H9 (cell line): ENCODE data around the gene CELF5. TPM values are rescaled to one million over a fixed set of nuclear protein-coding genes. Genes with fewer than 3 reads are reported as not detected.

Experiments used
- DNase-seq: peaks from one replicate; pipeline ENCODE4 v3.0.0-alpha.2; 2017
- H2AFZ ChIP-seq: one replicate; pipeline ENCODE4 v1.6.1; 2013; ENCODE audit warnings: mild to moderate bottlenecking, low read length, control low read depth, moderate library complexity
- H2AK5ac ChIP-seq: 2 replicates; pipeline ENCODE4 v1.6.1; 2013; ENCODE audit warnings: low read length, control low read depth, mixed read lengths; ENCODE audit not compliant: insufficient read length
- H2BK120ac ChIP-seq: one replicate; pipeline ENCODE4 v1.6.1; 2013; ENCODE audit warnings: low read depth, mild to moderate bottlenecking, low read length, control low read depth, inconsistent platforms; ENCODE audit not compliant: poor library complexity, severe bottlenecking
- H2BK12ac ChIP-seq: 2 replicates; pipeline ENCODE4 v1.6.1; 2013; ENCODE audit warnings: low read length, control low read depth, mixed read lengths, low read depth; ENCODE audit not compliant: insufficient read length
- H2BK15ac ChIP-seq: 2 replicates; pipeline ENCODE4 v1.6.1; 2013; ENCODE audit warnings: low read depth, low read length, control low read depth
- H2BK20ac ChIP-seq: one replicate; pipeline ENCODE4 v1.6.1; 2013; ENCODE audit warnings: low read depth, mild to moderate bottlenecking, low read length, control low read depth, inconsistent platforms; ENCODE audit not compliant: poor library complexity, severe bottlenecking
- H2BK5ac ChIP-seq: 2 replicates; pipeline ENCODE4 v1.6.1; 2013; ENCODE audit warnings: low read length, control low read depth, mixed read lengths; ENCODE audit not compliant: insufficient read length
- H3K14ac ChIP-seq: 2 replicates; pipeline ENCODE4 v1.6.1; 2013; ENCODE audit warnings: low read length, control low read depth; ENCODE audit not compliant: insufficient read depth
- H3K18ac ChIP-seq: 2 replicates; pipeline ENCODE4 v1.6.1; 2013; ENCODE audit warnings: low read depth, mild to moderate bottlenecking, mixed read lengths, low read length, control low read depth; ENCODE audit not compliant: insufficient read length
- H3K23ac ChIP-seq: 2 replicates; pipeline ENCODE4 v1.6.1; 2013; ENCODE audit warnings: low read length, control low read depth, mixed read lengths, low read depth; ENCODE audit not compliant: insufficient read length
- H3K23me2 ChIP-seq: 2 replicates; pipeline ENCODE4 v1.6.1; 2013; ENCODE audit warnings: low read depth, mild to moderate bottlenecking, mixed read lengths, low read length, control low read depth; ENCODE audit not compliant: insufficient read length, poor library complexity, severe bottlenecking
- H3K27ac ChIP-seq: 2 replicates; pipeline ENCODE4 v1.5.1; 2013; ENCODE audit warnings: low read length, control low read depth, mixed read lengths, low read depth; ENCODE audit not compliant: insufficient read length
- H3K27me3 ChIP-seq: 2 replicates; pipeline ENCODE4 v1.6.1; 2013; ENCODE audit warnings: low read length, control low read depth, inconsistent platforms; ENCODE audit not compliant: insufficient read depth
- H3K4ac ChIP-seq: 2 replicates; pipeline ENCODE4 v1.6.1; 2013; ENCODE audit warnings: low read depth, mild to moderate bottlenecking, control low read depth, inconsistent platforms, low read length, moderate library complexity
- H3K4me1 ChIP-seq: 2 replicates; pipeline ENCODE4 v1.6.1; 2013; ENCODE audit warnings: low read length, control low read depth, inconsistent platforms; ENCODE audit not compliant: insufficient read depth
- H3K4me2 ChIP-seq: 2 replicates; pipeline ENCODE4 v1.6.1; 2013; ENCODE audit warnings: low read length, control low read depth, mixed read lengths; ENCODE audit not compliant: insufficient read length, insufficient read depth
- H3K56ac ChIP-seq: 2 replicates; pipeline ENCODE4 v1.6.1; 2013; ENCODE audit warnings: low read depth, mild to moderate bottlenecking, mixed read lengths, low read length, control low read depth; ENCODE audit not compliant: insufficient read length
- H3K79me1 ChIP-seq: 2 replicates; pipeline ENCODE4 v1.6.1; 2013; ENCODE audit warnings: low read depth, mild to moderate bottlenecking, moderate library complexity, low read length, control low read depth, inconsistent platforms; ENCODE audit not compliant: insufficient read depth, poor library complexity, severe bottlenecking
- H3K79me2 ChIP-seq: 2 replicates; pipeline ENCODE4 v1.6.1; 2013; ENCODE audit warnings: low read length, control low read depth, inconsistent platforms; ENCODE audit not compliant: insufficient read depth
- H3K9ac ChIP-seq: 2 replicates; pipeline ENCODE4 v1.6.1; 2013; ENCODE audit warnings: low read length, control low read depth, mixed read lengths; ENCODE audit not compliant: insufficient read length; ENCODE audit errors: extremely low read depth
- H3K9me3 ChIP-seq: one replicate; pipeline ENCODE4 v1.6.1; 2013; ENCODE audit warnings: low read depth, low read length, inconsistent platforms; ENCODE audit not compliant: control insufficient read depth
- H3T11ph ChIP-seq: one replicate; pipeline ENCODE4 v1.6.1; 2013; ENCODE audit warnings: mild to moderate bottlenecking, low read length, control low read depth, inconsistent platforms
- H4K20me1 ChIP-seq: one replicate; pipeline ENCODE4 v1.6.1; 2013; ENCODE audit not compliant: control insufficient read depth, insufficient read length, insufficient read depth
- H4K5ac ChIP-seq: 2 replicates; pipeline ENCODE4 v1.6.1; 2013; ENCODE audit warnings: low read depth, mild to moderate bottlenecking, mixed read lengths, low read length, control low read depth; ENCODE audit not compliant: insufficient read length
- H4K8ac ChIP-seq: replicated peaks from 2 replicates; pipeline ENCODE4 v1.6.1; 2013; ENCODE audit warnings: low read length, control low read depth, mixed read lengths, low read depth; ENCODE audit not compliant: insufficient read length
- H4K91ac ChIP-seq: 2 replicates; pipeline ENCODE4 v1.6.1; 2013; ENCODE audit warnings: low read depth, mild to moderate bottlenecking, moderate library complexity, mixed read lengths, low read length, control low read depth; ENCODE audit not compliant: insufficient read length
- H3K27ac Mint-ChIP-seq, 3 experiments: 2 replicates in 2 of 3; 3 replicates in 1 of 3; pipeline ENCODE4 v1.8.0; 2020 to 2021; ENCODE audit warnings: mixed read lengths in 3 of 3, mild to moderate bottlenecking in 1 of 3, moderate library complexity in 1 of 3
- H3K27me3 Mint-ChIP-seq: 2 replicates; pipeline ENCODE4 v1.8.0; 2021; ENCODE audit warnings: low read depth, mild to moderate bottlenecking, moderate library complexity, mixed read lengths
- H3K36me3 Mint-ChIP-seq, 3 experiments: 2 replicates in 2 of 3; 3 replicates in 1 of 3; pipeline ENCODE4 v1.8.0; 2020 to 2021; ENCODE audit warnings: low read depth in 3 of 3, mixed read lengths in 3 of 3; ENCODE audit not compliant: insufficient read depth in 1 of 3
- H3K4me1 Mint-ChIP-seq, 2 experiments: 2 replicates each; pipeline ENCODE4 v1.8.0; 2020; ENCODE audit warnings: mixed read lengths in 2 of 2
- H3K4me3 Mint-ChIP-seq, 2 experiments: 2 replicates in 1 of 2; 3 replicates in 1 of 2; pipeline ENCODE4 v1.8.0; 2020 to 2021; ENCODE audit warnings: mild to moderate bottlenecking in 2 of 2, mixed read lengths in 2 of 2, moderate library complexity in 1 of 2
- H3K9me3 Mint-ChIP-seq, 2 experiments: 2 replicates in 1 of 2; 3 replicates in 1 of 2; pipeline ENCODE4 v1.8.0; 2020; ENCODE audit warnings: mild to moderate bottlenecking in 2 of 2, mixed read lengths in 2 of 2, moderate library complexity in 1 of 2
- CTCF ChIP-seq: fragments of 200-600 bp; sonication (generic); conservative IDR thresholded peaks from 3 replicates; pipeline ENCODE4 v1.8.0; 2021; ENCODE audit warnings: antibody characterized with exemption, mild to moderate bottlenecking
- WGBS: extraction: QIAGEN DNeasy Blood & Tissue Kit; methylation state at CpG from one replicate; pipeline ENCODE4 v1.1.7; 2013; ENCODE audit warnings: missing lambda C conversion rate, low lambda C conversion rate, mixed read lengths; ENCODE audit not compliant: insufficient read length; ENCODE audit errors: extremely low coverage; 5-methylcytosine and 5-hydroxymethylcytosine counted together
- total RNA-seq: library from RNA; stranded (reverse); gene quantifications from 2 replicates; pipeline ENCODE4 v1.2.1, GENCODE V29; 2021

Gene CELF5
- total RNA-seq, 1 experiment from 2014 or later = 4.8 TPM

GRCh38 chr19:3268763-3269162 lies 44.3 kb downstream of the CELF5 start:
- no peak overlapping the region for H3K18ac ChIP-seq
- H2AK5ac ChIP-seq = no peak overlapping the region
- no peaks in the 10 kb centered on the region for H3K4me1 ChIP-seq
- H3K56ac ChIP-seq = no peak overlapping the region
- H2BK120ac ChIP-seq = no peak overlapping the region
- H4K5ac ChIP-seq = no peak overlapping the region
- no peak overlapping the region for H3K4me2 ChIP-seq
- no peak overlapping the region for H3K4ac ChIP-seq
- H3K23me2 ChIP-seq = no peaks in the 10 kb centered on the region
- no peak overlapping the region for H2BK12ac ChIP-seq
- Mint-ChIP-seq H3K27ac (no peak overlapping the region; a peak in 1 of 7 replicates), H3K36me3 (peaks cover 0 to 5% (median 0%) of the 10 kb centered on the region in 3 experiments; a peak in 2 of 7 replicates), H3K9me3 (peaks cover 8 to 15% of the 10 kb centered on the region in 2 experiments), H3K27me3 (peaks cover 63% of the 10 kb centered on the region), H3K4me3 (no peak overlapping the region), H3K4me1 (peaks cover 0 to 8% of the 10 kb centered on the region in 2 experiments; a peak in 2 of 4 replicates)
- no peak for TF ChIP-seq CTCF
- no peak overlapping the region for H4K91ac ChIP-seq
- H3K23ac ChIP-seq = no peak overlapping the region
- no peak overlapping the region for H3T11ph ChIP-seq
- H2BK15ac ChIP-seq = no peak overlapping the region
- H3K9ac ChIP-seq = no peak overlapping the region
- H4K20me1 ChIP-seq = no peaks in the 10 kb centered on the region
- no peaks in the 10 kb centered on the region for H3K79me2 ChIP-seq
- H3K79me1 ChIP-seq = no peaks in the 10 kb centered on the region
- H2BK5ac ChIP-seq = no peak overlapping the region
- H3K27ac ChIP-seq = no peak overlapping the region
- H2BK20ac ChIP-seq = no peak overlapping the region
- H3K14ac ChIP-seq = no peak overlapping the region
- WGBS = no CpG with 5 or more reads among the region's 6 CpGs
- H3K9me3 ChIP-seq = no peaks in the 10 kb centered on the region
- H3K27me3 ChIP-seq = no peaks in the 10 kb centered on the region; the same call in 1 of the 2 replicates
- H4K8ac ChIP-seq = no peak overlapping the region
- no peak for DNase-seq
- no peak overlapping the region for H2AFZ ChIP-seq
